A673 (cell line): ENCODE measurements around the gene CYSRT1. TPM values are rescaled to one million over a fixed set of nuclear protein-coding genes. Genes with fewer than 3 reads are reported as not detected.
"Not testable (repeated sequence)": the region's sequence is repeated elsewhere in the genome, so short reads cannot be mapped to it uniquely, and the experiment has no call there.

Experiments used
- BruUV-seq: library from RNA; stranded (reverse); fragments of 400-500 nt; replicated peaks from 2 replicates; lab custom pipeline; 2021; lab: Mats Ljungman, UMichigan
- CTCF ChIA-PET: fragments of 300-600 bp; sonication (Branson Sonifier 250); formaldehyde crosslinking; loops from one replicate; lab custom pipeline; 2022; ENCODE audit warnings: antibody characterized with exemption; lab: Charles Lee
- POLR2A ChIA-PET: fragments of 300-600 bp; sonication (Branson Sonifier 250); formaldehyde crosslinking; loops from one replicate; lab custom pipeline; 2022; ENCODE audit warnings: antibody characterized with exemption; ENCODE audit not compliant: low non-redundant PET; lab: Charles Lee
- DNase-seq: peaks from one replicate; pipeline ENCODE4 v3.0.0-alpha.2; 2015; ENCODE audit warnings: low spot score
- H3K27ac ChIP-seq: fragments of 200-600 bp; sonication (generic); 2 replicates; pipeline ENCODE4 v1.5.1; 2016; ENCODE audit warnings: mixed run types, low read depth, mild to moderate bottlenecking, mixed read lengths, antibody characterized with exemption, low read length; ENCODE audit not compliant: poor library complexity, severe bottlenecking
- H3K27me3 ChIP-seq: fragments of 200-600 bp; sonication (generic); replicated peaks from 2 replicates; pipeline ENCODE4 v1.6.1; 2017; ENCODE audit warnings: mixed run types, low read depth, mild to moderate bottlenecking, mixed read lengths, antibody characterized with exemption, low read length; ENCODE audit not compliant: insufficient read depth, poor library complexity
- H3K36me3 ChIP-seq: fragments of 200-600 bp; sonication (generic); 2 replicates; pipeline ENCODE4 v1.6.1; 2016; ENCODE audit warnings: mixed run types, mild to moderate bottlenecking, mixed read lengths, antibody characterized with exemption, low read length; ENCODE audit not compliant: insufficient read depth, poor library complexity, severe bottlenecking
- H3K4me1 ChIP-seq: fragments of 200-600 bp; sonication (generic); 2 replicates; pipeline ENCODE4 v1.6.1; 2017; ENCODE audit warnings: mixed run types, mild to moderate bottlenecking, mixed read lengths, antibody characterized with exemption, low read length; ENCODE audit not compliant: insufficient read depth, poor library complexity, severe bottlenecking
- H3K4me3 ChIP-seq: fragments of 200-600 bp; sonication (generic); 2 replicates; pipeline ENCODE4 v1.5.1; 2016; ENCODE audit warnings: low read depth, mixed run types, mild to moderate bottlenecking, mixed read lengths, low read length; ENCODE audit not compliant: poor library complexity, severe bottlenecking
- H3K9me3 ChIP-seq: fragments of 200-600 bp; sonication (generic); 2 replicates; pipeline ENCODE4 v1.6.1; 2016; ENCODE audit warnings: mixed run types, low read depth, mild to moderate bottlenecking, mixed read lengths, antibody characterized with exemption, low read length; ENCODE audit not compliant: poor library complexity, severe bottlenecking
- CTCF ChIP-seq: fragments of 300-800, 200-600 bp; sonication (generic); conservative IDR thresholded peaks from 2 replicates; pipeline ENCODE4 v1.5.1; 2017; ENCODE audit warnings: low read depth, mild to moderate bottlenecking, antibody characterized with exemption, low read length, moderate library complexity, mixed read lengths
- EZH2 ChIP-seq: fragments of 200-600 bp; sonication (generic); IDR thresholded peaks from 2 replicates; pipeline ENCODE4 v1.6.1; 2017; ENCODE audit warnings: borderline replicate concordance, low read depth, mild to moderate bottlenecking, mixed read lengths, antibody characterized with exemption, low read length; ENCODE audit not compliant: poor library complexity, severe bottlenecking
- intact Hi-C: fragments of 100-400 bp; cut with micrococcal nuclease; formaldehyde crosslinking; loops from one replicate; pipeline ENCODE4 v1.10.0; 2022; ENCODE audit not compliant: unreplicated experiment
- total RNA-seq: library from RNA; stranded (reverse); gene quantifications from 2 replicates; pipeline ENCODE4 v1.2.3, GENCODE V29; 2021

Gene CYSRT1
- total RNA-seq, 1 experiment from 2014 or later, result 0.37 TPM

- intact Hi-C loops, result no loop called here
- TF ChIP-seq EZH2, result no peak
- no peak for TF ChIP-seq CTCF
- DNase-seq, result no peak
- no peaks in the 10 kb centered on the region for H3K9me3 ChIP-seq
- peaks cover 24% of the 10 kb centered on the region for H3K36me3 ChIP-seq
- CTCF ChIA-PET, result no interaction called here
- peaks cover 33% of the 10 kb centered on the region for H3K4me1 ChIP-seq
- no peaks in the 10 kb centered on the region for H3K27me3 ChIP-seq
- POLR2A ChIA-PET, result interaction anchor here (0.6 kb wide), 3 partner anchors 19 to 184 kb away, joined by 3 to 9 read pairs (median 4); partner anchors contain the start of gene SAPCD2
- BruUV-seq, result no TSS peak
- H3K4me3 ChIP-seq, result peak overlapping the region; percentile 97
- peak overlapping the region; percentile 88 for H3K27ac ChIP-seq
Observed at GRCh38 chr9:137242269-137243203, 17.6 kb downstream of the CYSRT1 start.

GRCh38 chr9:137243266-137243625, 18.3 kb downstream of the CYSRT1 start:
- Histone ChIP-seq H3K4me3 (peak overlapping the region; percentile 97), H3K4me1 (peaks cover 30% of the 10 kb centered on the region), H3K36me3 (peaks cover 24% of the 10 kb centered on the region)
- H3K9me3 ChIP-seq, intact Hi-C loops, DNase-seq, H3K27me3 ChIP-seq, H3K27ac ChIP-seq, CTCF ChIA-PET: not testable (repeated sequence)
- POLR2A ChIA-PET, result interaction anchor here (0.6 kb wide), 1 partner anchor 20 kb away, joined by 9 read pairs; no protein-coding TSS in a partner anchor
- TSS peak; percentile 81 for BruUV-seq

- Histone ChIP-seq H3K4me3 (peak overlapping the region; percentile 97), H3K36me3 (peaks cover 24% of the 10 kb centered on the region), H3K9me3 (no peaks in the 10 kb centered on the region), H3K27ac (peak overlapping the region; percentile 35), H3K4me1 (peaks cover 30% of the 10 kb centered on the region), H3K27me3 (no peaks in the 10 kb centered on the region)
- no TSS peak for BruUV-seq
- TF ChIP-seq CTCF (no peak), EZH2 (no peak)
- DNase-seq, result no peak
- ChIA-PET CTCF (no interaction called here), POLR2A (no interaction called here)
- intact Hi-C loops, result no loop called here
Observed at GRCh38 chr9:137243626-137244485, 18.9 kb downstream of the CYSRT1 start.
